ENCODE measurements around the gene GP1BB.

Gene GP1BB

GRCh38 chr22:19760058-19760950 lies 37.0 kb downstream of the GP1BB start, which contains the start of gene TBX1:
TBX1 (plus strand) TSS chr22:19760778; CDS start chr22:19760844, 66 bp downstream.
- no peak for TF ChIP-seq CTCF (IDR thresholded peaks at IDR 0.05; ENCODE audit: insufficient read depth, missing control alignments)
- DNase-seq (ENCODE audit: insufficient read length, low spot score): no peak
- FAIRE-seq: no peak

- DNase-seq (ENCODE audit: insufficient read length, low spot score) (no peak), FAIRE-seq (no peak)
- no peak for TF ChIP-seq CTCF (IDR thresholded peaks at IDR 0.05; ENCODE audit: insufficient read depth, missing control alignments)
Measured at GRCh38 chr22:19760951-19761724, 37.8 kb downstream of the GP1BB start.

- no peak for TF ChIP-seq CTCF (IDR thresholded peaks at IDR 0.05; ENCODE audit: insufficient read depth, missing control alignments)
- DNase-seq (ENCODE audit: insufficient read length, low spot score) (no peak), FAIRE-seq (no peak)
Measured at GRCh38 chr22:19761725-19762567, 38.6 kb downstream of the GP1BB start.

GRCh38 chr22:19762568-19763457 lies 39.5 kb downstream of the GP1BB start:
- FAIRE-seq (no peak), DNase-seq (ENCODE audit: insufficient read length, low spot score) (no peak)
- TF ChIP-seq CTCF (IDR thresholded peaks at IDR 0.05; ENCODE audit: insufficient read depth, missing control alignments): no peak

- FAIRE-seq: no peak
- TF ChIP-seq CTCF (IDR thresholded peaks at IDR 0.05; ENCODE audit: insufficient read depth, missing control alignments): no peak
- DNase-seq (ENCODE audit: insufficient read length, low spot score): no peak
Measured at GRCh38 chr22:19763458-19764298, 40.3 kb downstream of the GP1BB start.

Data from D721Med (cell line).